Measurements from ENCODE around the gene KRT73. TPM values are rescaled to one million over a fixed set of nuclear protein-coding genes. Genes with fewer than 3 reads are reported as not detected.

Gene KRT73
- total and polyA plus RNA-seq, 9 of the 15 experiments (the other 6 are each of a cell fraction or from before 2014, with no cell fraction given) = 0.09 to 0.18 (median 0.13) TPM; not detected in 5

- Histone ChIP-seq H3K9me3 (replicated peaks; ENCODE audit: control insufficient read depth, insufficient read depth, low read depth, low read length) (no peaks in the 10 kb centered on the region), H3K27me3 (ENCODE audit: control insufficient read depth in 2 of 2, insufficient read depth in 2 of 2, low read length in 2 of 2) (peaks cover 7 to 40% of the 10 kb centered on the region in 2 experiments; a peak in 3 of 5 replicates), H3K4me1 (replicated peaks in 1 of 2; ENCODE audit: control insufficient read depth in 2 of 2, insufficient read depth in 2 of 2, low read length in 2 of 2) (peaks cover 0 to 7% of the 10 kb centered on the region in 2 experiments; a peak in 3 of 5 replicates), H3K27ac (ENCODE audit: extremely low read depth, low read depth, low read length) (no peak overlapping the region), H3K9me1 (ENCODE audit: control insufficient read depth, insufficient read depth, low read length) (no peaks in the 10 kb centered on the region), H4K20me1 (replicated peaks; ENCODE audit: control insufficient read depth, insufficient read depth, low read length) (0 out of 2 replicates have a peak, but pooled peaks cover 2% of the 10 kb centered on the region), H3K79me2 (ENCODE audit: control insufficient read depth, insufficient read depth, low read length) (no peaks in the 10 kb centered on the region), H2AFZ (ENCODE audit: low read depth, low read length) (no peak overlapping the region), H3K4me2 (ENCODE audit: insufficient read depth, low read length) (no peak overlapping the region), H3K36me3 (ENCODE audit: control insufficient read depth, insufficient read depth, low read length) (no peaks in the 10 kb centered on the region), H3K4me3 (no peak overlapping the region), H3K9ac (ENCODE audit: insufficient read depth in 1 of 2, low read depth in 2 of 2, low read length in 2 of 2) (no peak overlapping the region)
- no TSS peak for BruUV-seq (replicated peaks)
- FAIRE-seq (no peak), DNase-seq (ENCODE audit: extremely low read depth in 1 of 4, low spot score in 3 of 4) (no peak), ATAC-seq (no peak)
- intact Hi-C loops (cut with micrococcal nuclease) = no loop called here
- CTCF ChIA-PET (ENCODE audit: low intra/inter-chr PET ratio) = no interaction called here
- 29% methylated on average over 5 of the region's 5 CpGs for WGBS (ENCODE audit: insufficient coverage, low coverage, missing lambda C conversion rate)
- in situ Hi-C loops (cut with MboI) = no loop called here
- no peak for TF ChIP-seq PYGO2 (tag; IDR thresholded peaks at IDR 0.05)
- TF ChIP-seq TOE1 (IDR thresholded peaks at IDR 0.05; ENCODE audit: borderline replicate concordance) = no peak
- no peak for TF ChIP-seq TOE1 (CRISPR knock-in tag; IDR thresholded peaks at IDR 0.05; ENCODE audit: borderline replicate concordance, low read depth)
- no peak for TF ChIP-seq LCOR (CRISPR knock-in tag; IDR thresholded peaks at IDR 0.05)
- no peak for TF ChIP-seq MLX (CRISPR knock-in tag; conservative IDR thresholded peaks at IDR 0.05)
- POLR2A ChIA-PET = no interaction called here
Measured at GRCh38 chr12:52612431-52613383, 5.7 kb downstream of the KRT73 start.
